ENCODE data around the gene STAT5B. TPM values are rescaled to one million over a fixed set of nuclear protein-coding genes. Genes with fewer than 3 reads are reported as not detected.

STAT5B gene
- total RNA-seq, 2 donors from 2014 or later = 31.4 to 49.1 TPM

GRCh38 chr17:42317266-42317845 lies 41.2 kb upstream of the STAT5B start:
- no peak overlapping the region for H3K4me3 ChIP-seq
- TF ChIP-seq CTCF (IDR thresholded peaks at IDR 0.05) = no peak
- no peak for DNase-seq (ENCODE audit: low spot score)
- H3K9me3 ChIP-seq = no peaks in the 10 kb centered on the region
- H3K27ac ChIP-seq = no peak overlapping the region
- no peaks in the 10 kb centered on the region for H3K27me3 ChIP-seq
- peaks cover 0 to 21% of the 10 kb centered on the region in 2 donors for H3K4me1 ChIP-seq
- peaks cover 80% of the 10 kb centered on the region for H3K36me3 ChIP-seq

GRCh38 chr17:42316755-42317154 lies 40.6 kb upstream of the STAT5B start:
- Histone ChIP-seq H3K27me3 (no peaks in the 10 kb centered on the region), H3K9me3 (no peaks in the 10 kb centered on the region), H3K36me3 (peaks cover 74% of the 10 kb centered on the region), H3K4me3 (no peak overlapping the region), H3K4me1 (peaks cover 0 to 27% of the 10 kb centered on the region in 2 donors), H3K27ac (no peak overlapping the region)
- TF ChIP-seq CTCF (IDR thresholded peaks at IDR 0.05) = no peak
- no peak for DNase-seq (ENCODE audit: low spot score)

GRCh38 chr17:42315402-42316156 lies 39.4 kb upstream of the STAT5B start:
- Histone ChIP-seq H3K36me3 (peaks cover 74% of the 10 kb centered on the region), H3K9me3 (no peaks in the 10 kb centered on the region), H3K4me3 (no peak overlapping the region), H3K27ac (no peak overlapping the region), H3K4me1 (peaks cover 0 to 39% of the 10 kb centered on the region in 2 donors), H3K27me3 (no peaks in the 10 kb centered on the region)
- DNase-seq (ENCODE audit: low spot score) = no peak
- TF ChIP-seq CTCF (IDR thresholded peaks at IDR 0.05) = no peak

GRCh38 chr17:42313773-42314566 lies 37.8 kb upstream of the STAT5B start:
- no peak for TF ChIP-seq CTCF (IDR thresholded peaks at IDR 0.05)
- no peak for DNase-seq (ENCODE audit: low spot score)
- Histone ChIP-seq H3K4me1 (peaks cover 0 to 42% of the 10 kb centered on the region in 2 donors), H3K27me3 (no peaks in the 10 kb centered on the region), H3K27ac (no peak overlapping the region), H3K9me3 (no peaks in the 10 kb centered on the region), H3K36me3 (peaks cover 73% of the 10 kb centered on the region), H3K4me3 (no peak overlapping the region)

- TF ChIP-seq CTCF (IDR thresholded peaks at IDR 0.05) = no peak
- peaks cover 0 to 36% of the 10 kb centered on the region in 2 donors for H3K4me1 ChIP-seq
- H3K9me3 ChIP-seq = no peaks in the 10 kb centered on the region
- H3K4me3 ChIP-seq = no peak overlapping the region
- DNase-seq (ENCODE audit: low spot score) = no peak
- H3K27me3 ChIP-seq = no peaks in the 10 kb centered on the region
- peaks cover 67% of the 10 kb centered on the region for H3K36me3 ChIP-seq
- no peak overlapping the region for H3K27ac ChIP-seq
Measured at GRCh38 chr17:42313389-42313772, 37.2 kb upstream of the STAT5B start.

All from right atrium auricular region (tissue), 2 donors.